Urothelium cell line (cell line): ENCODE measurements around the gene STRIP2.
"Not testable (repeated sequence)": the region's sequence is repeated elsewhere in the genome, so short reads cannot be mapped to it uniquely, and the experiment has no call there.

Source experiments
- DNase-seq: peaks from one replicate; pipeline ENCODE4 v3.0.0; 2011; ENCODE audit warnings: low spot score, mixed read lengths
- FAIRE-seq: peaks from 2 replicates; lab custom pipeline; 2011; peaks lifted over from hg19 to GRCh38; lab: Jason Lieb, UNC

STRIP2 gene

GRCh38 chr7:129417073-129417472 is 17.2 kb upstream of the STRIP2 start:
- no peak for FAIRE-seq
- DNase-seq: no peak

- no peak for DNase-seq
- FAIRE-seq: no peak
Observed at GRCh38 chr7:129421717-129422250, 12.4 kb upstream of the STRIP2 start.

GRCh38 chr7:129422727-129423126 is 11.5 kb upstream of the STRIP2 start:
- DNase-seq: no peak
- FAIRE-seq: no peak

- DNase-seq (no peak), FAIRE-seq (no peak)
Observed at GRCh38 chr7:129423700-129424410, 10.4 kb upstream of the STRIP2 start.

GRCh38 chr7:129426482-129426881 is 7.8 kb upstream of the STRIP2 start:
- FAIRE-seq: no peak
- DNase-seq: no peak

- FAIRE-seq (no peak), DNase-seq (no peak)
Observed at GRCh38 chr7:129427526-129428045, 6.6 kb upstream of the STRIP2 start.

- no peak for FAIRE-seq
- no peak for DNase-seq
Observed at GRCh38 chr7:129431911-129432643, 2.2 kb upstream of the STRIP2 start.

- peak; percentile 19 for DNase-seq
- no peak for FAIRE-seq
Observed at GRCh38 chr7:129434675-129435318, 565 bp downstream of the STRIP2 start.

- FAIRE-seq: no peak
Observed at GRCh38 chr7:129435414-129435829, 1.2 kb downstream of the STRIP2 start.

GRCh38 chr7:129436335-129436923 is 2.2 kb downstream of the STRIP2 start:
- no peak for FAIRE-seq
- DNase-seq: no peak

More at GRCh38 chr7:129435414-129435829, 1.2 kb downstream of the STRIP2 start:
- DNase-seq: no peak

- no peak for FAIRE-seq
- no peak for DNase-seq
Observed at GRCh38 chr7:129437190-129437589, 3.0 kb downstream of the STRIP2 start.

- no peak for FAIRE-seq
- DNase-seq: no peak
Observed at GRCh38 chr7:129438281-129438838, 4.1 kb downstream of the STRIP2 start.

GRCh38 chr7:129438839-129439651 is 4.8 kb downstream of the STRIP2 start:
- FAIRE-seq (no peak), DNase-seq (peak; percentile 35)

- DNase-seq (no peak), FAIRE-seq (no peak)
Observed at GRCh38 chr7:129439963-129440625, 5.9 kb downstream of the STRIP2 start.

- no peak for DNase-seq
- no peak for FAIRE-seq
Observed at GRCh38 chr7:129443612-129444011, 9.4 kb downstream of the STRIP2 start.

GRCh38 chr7:129444776-129445175 is 10.5 kb downstream of the STRIP2 start:
- DNase-seq, FAIRE-seq: not testable (repeated sequence)

- not testable (repeated sequence) for FAIRE-seq, DNase-seq
Observed at GRCh38 chr7:129446925-129447324, 12.7 kb downstream of the STRIP2 start.

- DNase-seq, FAIRE-seq: not testable (repeated sequence)
Observed at GRCh38 chr7:129447445-129447844, 13.2 kb downstream of the STRIP2 start.

- DNase-seq, FAIRE-seq: not testable (repeated sequence)
Observed at GRCh38 chr7:129448608-129449007, 14.4 kb downstream of the STRIP2 start.
